SK-N-SH (cell line): ENCODE results near the gene MAGEF1. TPM values are rescaled to one million over a fixed set of nuclear protein-coding genes. Genes with fewer than 3 reads are reported as not detected.

Experiments used
- CTCF ChIA-PET: fragments of 300-600, 350-600 bp; formaldehyde crosslinking; extraction: SDS; loops from one replicate; lab custom pipeline; 2021; lab: Yijun Ruan, JAX
- POLR2A ChIA-PET: fragments of 350-600 bp; sonication (Branson Sonifier 250); formaldehyde crosslinking; extraction: SDS; loops from one replicate; lab custom pipeline; 2020; ENCODE audit warnings: antibody characterized with exemption, inconsistent platforms; lab: Yijun Ruan, JAX
- DNase-seq: peaks from one replicate; pipeline ENCODE4 v3.0.0; 2012
- H2AFZ ChIP-seq: fragments of 200-600 bp; sonication (generic); 2 replicates; pipeline ENCODE4 v1.8.1; 2016; ENCODE audit warnings: antibody characterized with exemption, mild to moderate bottlenecking, low read depth
- H3F3A ChIP-seq: fragments of 200-600 bp; sonication (generic); replicated peaks from 2 replicates; pipeline ENCODE3; 2016; ENCODE audit warnings: antibody characterized with exemption, mild to moderate bottlenecking; ENCODE audit not compliant: insufficient read depth
- H3K27ac ChIP-seq, 2 experiments: fragments of 200-500 bp in 1 of 2; fragments of 200-600 bp in 1 of 2; sonication (Bioruptor generic) in 1 of 2; sonication (generic), shearing (Covaris generic) in 1 of 2; 2 replicates each; pipeline versions ENCODE4 v1.5.1 to v1.6.1; 2014 to 2016; ENCODE audit warnings: low read depth in 2 of 2, inconsistent platforms in 1 of 2, low read length in 1 of 2, mild to moderate bottlenecking in 1 of 2, mixed read lengths in 1 of 2
- H3K27me3 ChIP-seq: fragments of 200-600 bp; sonication (generic), shearing (Covaris generic); 2 replicates; pipeline ENCODE4 v1.6.1; 2016; ENCODE audit warnings: mixed run types; ENCODE audit not compliant: insufficient read depth
- H3K36me3 ChIP-seq, 2 experiments: fragments of 200-500 bp in 1 of 2; fragments of 200-600 bp in 1 of 2; sonication (Bioruptor generic) in 1 of 2; sonication (generic) in 1 of 2; replicated peaks in 1 of 2; 2 replicates each; pipeline versions ENCODE3 to v1.5.1; 2014 to 2016; ENCODE audit warnings: low read length in 1 of 2, mild to moderate bottlenecking in 1 of 2; ENCODE audit not compliant: insufficient read depth in 2 of 2, control insufficient read depth in 1 of 2
- H3K4me1 ChIP-seq, 2 experiments: fragments of 200-500 bp in 1 of 2; fragments of 200-600 bp in 1 of 2; sonication (Bioruptor generic) in 1 of 2; sonication (generic), shearing (Covaris generic) in 1 of 2; 2 replicates each; pipeline versions ENCODE4 v1.5.1 to v1.6.1; 2014 to 2016; ENCODE audit warnings: low read depth in 1 of 2, low read length in 1 of 2, mixed run types in 1 of 2; ENCODE audit not compliant: insufficient read depth in 2 of 2, control insufficient read depth in 1 of 2
- H3K4me2 ChIP-seq: fragments of 200-600 bp; sonication (generic), shearing (Covaris generic); 2 replicates; pipeline ENCODE4 v1.6.1; 2017; ENCODE audit warnings: mixed run types
- H3K4me3 ChIP-seq, 2 experiments: fragments of 200-500 bp in 1 of 2; fragments of 200-600 bp in 1 of 2; sonication (Bioruptor generic) in 1 of 2; sonication (generic), shearing (Covaris generic) in 1 of 2; 2 replicates each; pipeline versions ENCODE4 v1.5.1 to v1.8.1; 2014 to 2016; ENCODE audit warnings: low read depth in 2 of 2, inconsistent platforms in 1 of 2, low read length in 1 of 2, mild to moderate bottlenecking in 1 of 2, mixed read lengths in 1 of 2, moderate library complexity in 1 of 2
- H3K79me2 ChIP-seq: fragments of 200-600 bp; sonication (generic); 2 replicates; pipeline ENCODE4 v1.8.1; 2017; ENCODE audit warnings: mild to moderate bottlenecking; ENCODE audit not compliant: insufficient read depth
- H3K9ac ChIP-seq: fragments of 200-600 bp; sonication (generic); 2 replicates; pipeline ENCODE4 v1.6.1; 2017; ENCODE audit warnings: mixed run types
- H3K9me2 ChIP-seq: fragments of 200-600 bp; sonication (generic); 2 replicates; pipeline ENCODE4 v1.6.1; 2017; ENCODE audit warnings: mixed run types
- H3K9me3 ChIP-seq: fragments of 200-600 bp; sonication (generic); 2 replicates; pipeline ENCODE4 v1.6.1; 2017; ENCODE audit warnings: mixed run types, mild to moderate bottlenecking, moderate library complexity
- H4K20me1 ChIP-seq: fragments of 200-600 bp; sonication (generic); 2 replicates; pipeline ENCODE4 v1.6.1; 2017; ENCODE audit warnings: mild to moderate bottlenecking, mixed run types; ENCODE audit not compliant: insufficient read depth
- CTCF ChIP-seq: fragments of 200-600 bp; sonication (generic); IDR thresholded peaks from 2 replicates; pipeline ENCODE4 v1.6.1; 2017; ENCODE audit warnings: antibody characterized with exemption, mild to moderate bottlenecking, moderate library complexity
- ELF1 ChIP-seq: IDR thresholded peaks from 2 replicates; pipeline ENCODE4 v1.4.0; 2012
- FOSL2 ChIP-seq: IDR thresholded peaks from 2 replicates; pipeline ENCODE4 v1.4.0; 2012; ENCODE audit warnings: low read depth, mild to moderate bottlenecking, moderate library complexity, borderline replicate concordance
- GATA2 ChIP-seq: sonication (generic); formaldehyde crosslinking; IDR thresholded peaks from 2 replicates; pipeline ENCODE4 v1.5.0; 2020; ENCODE audit warnings: mild to moderate bottlenecking, missing genetic modification reagents
- IRF3 ChIP-seq: fragments of 150-350 bp; IDR thresholded peaks from 2 replicates; pipeline ENCODE4 v1.6.1; 2016; ENCODE audit warnings: mild to moderate bottlenecking, low read depth, low read length
- MAX ChIP-seq: IDR thresholded peaks from 2 replicates; pipeline ENCODE4 v1.4.0; 2012; ENCODE audit warnings: low read depth
- MEF2A ChIP-seq: IDR thresholded peaks from 2 replicates; pipeline ENCODE4 v1.4.0; 2012; ENCODE audit warnings: low read depth, borderline replicate concordance
- PBX3 ChIP-seq: IDR thresholded peaks from 2 replicates; pipeline ENCODE4; 2012
- RCOR1 ChIP-seq: fragments of 150-350 bp; IDR thresholded peaks from 2 replicates; pipeline ENCODE4 v1.6.1; 2017; ENCODE audit warnings: antibody characterized with exemption, low read length
- REST ChIP-seq: IDR thresholded peaks from 2 replicates; pipeline ENCODE4 v1.6.1; 2012; ENCODE audit warnings: mild to moderate bottlenecking, low read depth, low read length, moderate library complexity
- RFX5 ChIP-seq: IDR thresholded peaks from 2 replicates; pipeline ENCODE4 v1.6.1; 2012; ENCODE audit warnings: mild to moderate bottlenecking, improper control_type of control experiment, low read length
- RXRA ChIP-seq: IDR thresholded peaks from 2 replicates; pipeline ENCODE4 v1.4.0; 2012; ENCODE audit warnings: low read depth, mild to moderate bottlenecking, borderline replicate concordance
- SMC3 ChIP-seq: IDR thresholded peaks from 2 replicates; pipeline ENCODE4 v1.6.1; 2012; ENCODE audit warnings: low read depth, low read length, improper control_type of control experiment
- TAF1 ChIP-seq: IDR thresholded peaks from 2 replicates; pipeline ENCODE4 v1.6.1; 2012; ENCODE audit warnings: low read depth, mild to moderate bottlenecking, low read length, moderate library complexity, borderline replicate concordance
- WGBS: methylation state at CpG from one replicate; pipeline ENCODE4 v1.1.6; 2017; ENCODE audit warnings: low lambda C conversion rate; 5-methylcytosine and 5-hydroxymethylcytosine counted together
- polyA plus RNA-seq, 3 experiments: library from polyadenylated mRNA; depleted of rRNA; stranded (reverse); fragments of >200 nt; gene quantifications; 2 replicates each; pipeline ENCODE4 v1.2.3, GENCODE V29; 2012
- TF ChIP-seq, protein P1 (sequence below): IDR thresholded peaks from 2 replicates; pipeline ENCODE4 v1.4.0; 2012; ENCODE audit warnings: low read depth, borderline replicate concordance

The MAGEF1 gene
- polyA plus RNA-seq, 1 of the 3 experiments (the other 2 are of a cell fraction) = 45.2 TPM

- no peak for TF ChIP-seq IRF3
- TF ChIP-seq TAF1 = no peak
- TF ChIP-seq FOSL2 = no peak
- no peak for TF ChIP-seq ELF1
- TF ChIP-seq RFX5 = no peak
- no peak for TF ChIP-seq SMC3
- no peak for TF ChIP-seq MEF2A
- no peak for TF ChIP-seq RCOR1
- TF ChIP-seq, protein P1, sequence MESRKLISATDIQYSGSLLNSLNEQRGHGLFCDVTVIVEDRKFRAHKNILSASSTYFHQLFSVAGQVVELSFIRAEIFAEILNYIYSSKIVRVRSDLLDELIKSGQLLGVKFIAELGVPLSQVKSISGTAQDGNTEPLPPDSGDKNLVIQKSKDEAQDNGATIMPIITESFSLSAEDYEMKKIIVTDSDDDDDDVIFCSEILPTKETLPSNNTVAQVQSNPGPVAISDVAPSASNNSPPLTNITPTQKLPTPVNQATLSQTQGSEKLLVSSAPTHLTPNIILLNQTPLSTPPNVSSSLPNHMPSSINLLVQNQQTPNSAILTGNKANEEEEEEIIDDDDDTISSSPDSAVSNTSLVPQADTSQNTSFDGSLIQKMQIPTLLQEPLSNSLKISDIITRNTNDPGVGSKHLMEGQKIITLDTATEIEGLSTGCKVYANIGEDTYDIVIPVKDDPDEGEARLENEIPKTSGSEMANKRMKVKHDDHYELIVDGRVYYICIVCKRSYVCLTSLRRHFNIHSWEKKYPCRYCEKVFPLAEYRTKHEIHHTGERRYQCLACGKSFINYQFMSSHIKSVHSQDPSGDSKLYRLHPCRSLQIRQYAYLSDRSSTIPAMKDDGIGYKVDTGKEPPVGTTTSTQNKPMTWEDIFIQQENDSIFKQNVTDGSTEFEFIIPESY = no peak
Measured at GRCh38 chr3:184751204-184752040, 39.6 kb upstream of the MAGEF1 start (continued).

DNA sequence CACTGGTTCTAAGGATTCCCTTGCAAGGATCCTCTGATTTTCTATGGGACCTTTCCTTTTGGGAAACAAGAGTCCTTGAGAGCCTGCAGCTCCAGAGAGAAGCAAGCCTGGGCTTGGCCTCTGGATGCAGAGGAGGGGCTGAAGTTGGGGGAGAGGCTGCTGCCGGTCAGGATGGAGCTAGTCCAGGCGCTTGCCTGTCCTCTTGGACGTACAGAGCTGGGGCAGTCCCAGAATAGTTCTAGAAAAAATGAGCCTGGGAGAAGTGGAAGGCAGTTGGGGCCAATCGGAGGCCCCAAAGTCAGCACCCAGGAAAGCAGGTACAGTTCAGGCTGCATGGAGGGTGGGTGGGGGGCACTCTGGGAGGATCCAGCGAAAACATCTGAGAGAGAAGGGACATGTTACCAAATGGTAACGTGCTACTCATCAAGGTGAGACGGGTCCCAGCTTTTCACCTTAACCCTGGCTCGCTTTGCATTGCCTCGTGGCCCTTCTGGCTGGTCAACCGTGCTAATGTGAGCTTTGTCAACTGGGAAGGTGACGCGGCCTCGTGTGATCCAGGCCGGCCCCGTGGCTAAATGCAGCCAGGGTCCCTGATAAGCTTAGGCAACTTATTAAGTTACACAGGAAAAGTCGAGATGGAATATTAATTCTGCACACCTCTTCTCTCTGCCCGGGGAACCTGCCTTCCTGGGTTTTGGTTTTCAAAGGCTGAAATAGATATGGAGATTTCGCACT is 38.7 kb upstream of the MAGEF1 start:
- Histone ChIP-seq H2AFZ (no peak overlapping the region), H3K36me3 (no peaks in the 10 kb centered on the region), H3K4me3 (no peak overlapping the region), H3K9ac (no peak overlapping the region), H3K9me2 (no peaks in the 10 kb centered on the region), H3K9me3 (no peaks in the 10 kb centered on the region), H3K27me3 (no peaks in the 10 kb centered on the region; the same call in 1 of the 2 replicates), H3K27ac (no peak overlapping the region), H4K20me1 (no peaks in the 10 kb centered on the region), H3F3A (no peaks in the 10 kb centered on the region), H3K4me2 (no peak overlapping the region), H3K79me2 (no peaks in the 10 kb centered on the region), H3K4me1 (no peaks in the 10 kb centered on the region; a peak in 1 of 4 replicates)
- POLR2A ChIA-PET = no interaction called here
- 74% methylated on average over 18 of the region's 18 CpGs for WGBS
- CTCF ChIA-PET = interaction anchor here (0.7 to 2.6 kb wide), 5 partner anchors 16 to 175 kb away, joined by 3 to 12 read pairs (median 3); no protein-coding TSS in a partner anchor
- no peak for DNase-seq
- TF ChIP-seq GATA2 (CRISPR knock-in tag) = no peak
- TF ChIP-seq, protein P1 = no peak
- TF ChIP-seq MAX = no peak
- no peak for TF ChIP-seq CTCF
- no peak for TF ChIP-seq TAF1
- TF ChIP-seq RXRA = no peak
- TF ChIP-seq REST = no peak
- no peak for TF ChIP-seq PBX3
